Mesodermal cell (in vitro differentiated cells): Measurements from ENCODE around the gene SYT13.
"Not testable (repeated sequence)": the region's sequence is repeated elsewhere in the genome, so short reads cannot be mapped to it uniquely, and the experiment has no call there.

Experiments
- H3K27ac ChIP-seq: 2 replicates; pipeline ENCODE4 v1.7.0; 2013; ENCODE audit warnings: mild to moderate bottlenecking, low read depth, low read length, moderate library complexity; ENCODE audit not compliant: severe bottlenecking
- H3K36me3 ChIP-seq: 2 replicates; pipeline ENCODE4 v1.7.1; 2013; ENCODE audit warnings: mild to moderate bottlenecking, low read length, moderate library complexity; ENCODE audit not compliant: control insufficient read depth, insufficient read depth
- H3K4me1 ChIP-seq: one replicate; pipeline ENCODE4 v1.7.1; 2013; ENCODE audit warnings: mild to moderate bottlenecking, low read length; ENCODE audit not compliant: insufficient read depth, control insufficient read depth, poor library complexity, severe bottlenecking
- H3K4me3 ChIP-seq: 2 replicates; pipeline ENCODE4 v1.7.0; 2013; ENCODE audit warnings: low read length, control low read depth, mild to moderate bottlenecking; ENCODE audit not compliant: insufficient read depth, poor library complexity, severe bottlenecking; ENCODE audit errors: extremely low read depth
- H3K9me3 ChIP-seq: 2 replicates; pipeline ENCODE4 v1.7.1; 2013; ENCODE audit warnings: mild to moderate bottlenecking, low read length, moderate library complexity; ENCODE audit not compliant: control insufficient read depth
- WGBS, 2 experiments: methylation state at CpG; one replicate each; pipeline ENCODE4 v1.1.5; 2013; ENCODE audit warnings: missing lambda C conversion rate in 2 of 2; ENCODE audit not compliant: insufficient coverage in 2 of 2; 5-methylcytosine and 5-hydroxymethylcytosine counted together

SYT13 gene

GRCh38 chr11:45305874-45306623, 19.9 kb upstream of the SYT13 start:
- H3K9me3 ChIP-seq: no peaks in the 10 kb centered on the region
- H3K27ac ChIP-seq: no peak overlapping the region
- H3K36me3 ChIP-seq: no peaks in the 10 kb centered on the region
- no peaks in the 10 kb centered on the region for H3K4me1 ChIP-seq
- H3K4me3 ChIP-seq: no peak overlapping the region
- WGBS, 2 experiments: 86 to 93% methylated on average over 2 to 5 of the region's 5 CpGs

DNA sequence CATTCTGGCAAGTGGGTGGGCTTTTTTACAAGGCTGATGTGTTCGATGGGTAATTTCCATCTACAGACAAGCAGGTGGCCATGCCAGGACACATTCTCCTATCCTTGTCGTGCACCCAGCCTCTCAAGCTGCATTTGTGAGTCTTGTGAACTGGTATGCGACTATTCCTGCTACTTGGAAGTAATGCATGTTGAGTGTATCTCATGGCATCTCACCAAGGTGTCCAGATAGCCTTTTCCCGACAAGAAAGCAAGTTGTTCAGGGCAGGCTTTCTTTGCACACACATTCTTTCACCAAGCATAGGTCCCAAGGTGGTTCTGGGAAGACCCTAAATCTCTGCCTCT, 18.8 kb upstream of the SYT13 start:
- Histone ChIP-seq H3K4me3 (no peak overlapping the region), H3K36me3 (no peaks in the 10 kb centered on the region), H3K4me1 (no peaks in the 10 kb centered on the region), H3K9me3 (no peaks in the 10 kb centered on the region), H3K27ac (no peak overlapping the region)
- WGBS, 2 experiments: 84 to 90% methylated on average over 3 of the region's 4 CpGs

- Histone ChIP-seq H3K27ac (no peak overlapping the region), H3K9me3 (no peaks in the 10 kb centered on the region)
- WGBS, 2 experiments: 90 to 91% methylated on average over 12 to 13 of the region's 15 CpGs
Measured at GRCh38 chr11:45304111-45304991, 18.2 kb upstream of the SYT13 start.

GRCh38 chr11:45303316-45303715, 17.2 kb upstream of the SYT13 start:
- Histone ChIP-seq H3K9me3 (no peaks in the 10 kb centered on the region), H3K36me3 (no peaks in the 10 kb centered on the region), H3K27ac (no peak overlapping the region), H3K4me3 (no peak overlapping the region), H3K4me1 (no peaks in the 10 kb centered on the region)
- no CpG with 5 or more reads among the region's 6 CpGs for WGBS, 2 experiments

More at GRCh38 chr11:45304111-45304991, 18.2 kb upstream of the SYT13 start:
- Histone ChIP-seq H3K4me1 (no peaks in the 10 kb centered on the region), H3K4me3 (no peak overlapping the region), H3K36me3 (no peaks in the 10 kb centered on the region)

GRCh38 chr11:45301537-45302246, 15.6 kb upstream of the SYT13 start:
- H3K4me1 ChIP-seq: no peaks in the 10 kb centered on the region
- no peaks in the 10 kb centered on the region for H3K9me3 ChIP-seq
- WGBS, 2 experiments: 91 to 92% methylated on average over 5 to 6 of the region's 7 CpGs
- no peak overlapping the region for H3K27ac ChIP-seq
- H3K4me3 ChIP-seq: no peak overlapping the region
- no peaks in the 10 kb centered on the region for H3K36me3 ChIP-seq

GRCh38 chr11:45300715-45301114, 14.6 kb upstream of the SYT13 start:
- Histone ChIP-seq H3K27ac (no peak overlapping the region), H3K9me3 (no peaks in the 10 kb centered on the region), H3K4me1 (no peaks in the 10 kb centered on the region), H3K36me3 (no peaks in the 10 kb centered on the region), H3K4me3 (no peak overlapping the region)
- 85 to 87% methylated on average over 3 of the region's 3 CpGs for WGBS, 2 experiments

DNA sequence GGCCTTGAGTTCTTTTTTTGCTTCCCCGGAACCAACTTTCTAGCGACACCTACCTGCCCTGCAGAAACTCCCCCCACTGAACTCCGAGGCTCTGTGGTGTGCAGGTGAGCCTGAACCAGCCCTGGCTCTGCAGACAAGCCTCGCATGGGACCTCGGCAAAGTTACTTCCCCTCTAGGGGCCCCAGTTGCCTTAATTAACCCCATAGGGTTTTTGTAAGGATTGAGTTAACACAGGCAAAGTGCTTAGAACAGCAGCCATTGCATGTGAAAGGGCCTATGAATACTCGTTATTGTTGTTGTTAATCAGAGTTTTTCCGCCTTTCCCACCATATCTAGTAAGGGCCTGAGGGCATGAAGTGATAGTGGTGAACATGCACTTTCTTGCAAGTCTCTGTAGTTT, 12.6 kb upstream of the SYT13 start:
- WGBS, 2 experiments: 25% methylated on average over 3 of the region's 7 CpGs; no CpG with 5 or more reads in 1 of the 2 experiments
- Histone ChIP-seq H3K36me3 (no peaks in the 10 kb centered on the region), H3K4me1 (no peaks in the 10 kb centered on the region), H3K4me3 (no peak overlapping the region), H3K27ac (no peak overlapping the region), H3K9me3 (no peaks in the 10 kb centered on the region)

DNA sequence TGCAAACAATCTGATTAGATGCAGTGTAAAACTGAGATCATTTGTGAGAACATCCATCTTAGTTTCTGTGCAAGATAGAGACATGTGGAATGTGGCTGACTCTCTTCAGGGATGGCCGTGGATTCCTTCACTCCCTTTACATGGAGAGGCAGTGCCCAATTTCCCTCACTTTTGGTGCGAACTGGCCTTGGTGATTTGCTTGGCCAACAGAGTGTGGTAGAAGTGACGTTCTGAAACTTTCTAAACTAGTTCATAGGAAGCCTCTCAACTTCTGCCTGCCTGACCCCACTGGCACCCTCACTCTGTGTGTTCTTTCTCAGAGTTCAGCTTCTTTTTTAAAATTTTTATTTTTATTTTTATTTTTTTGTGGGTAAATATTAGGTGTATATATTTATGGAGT, 9.9 kb upstream of the SYT13 start:
- no peaks in the 10 kb centered on the region for H3K9me3 ChIP-seq
- H3K36me3 ChIP-seq: no peaks in the 10 kb centered on the region
- no peak overlapping the region for H3K4me3 ChIP-seq
- 74 to 83% methylated on average over 1 to 3 of the region's 3 CpGs for whole genome bisulfite sequencing, 2 experiments
- no peak overlapping the region for H3K27ac ChIP-seq
- no peaks in the 10 kb centered on the region for H3K4me1 ChIP-seq

GRCh38 chr11:45294499-45294898, 8.4 kb upstream of the SYT13 start:
- no peak overlapping the region for H3K4me3 ChIP-seq
- WGBS, 2 experiments: 83% methylated on average over 4 of the region's 4 CpGs
- no peaks in the 10 kb centered on the region for H3K9me3 ChIP-seq

GRCh38 chr11:45293566-45294192, 7.5 kb upstream of the SYT13 start:
- not testable (repeated sequence) for H3K4me3 ChIP-seq, H3K9me3 ChIP-seq, H3K27ac ChIP-seq, H3K36me3 ChIP-seq, H3K4me1 ChIP-seq
- WGBS, 2 experiments: 39 to 51% methylated on average over 4 to 5 of the region's 11 CpGs

More at GRCh38 chr11:45294499-45294898, 8.4 kb upstream of the SYT13 start:
- H3K36me3 ChIP-seq: no peaks in the 10 kb centered on the region
- peaks cover under 1% of the 10 kb centered on the region for H3K4me1 ChIP-seq
- no peak overlapping the region for H3K27ac ChIP-seq
